ENCODE data around the gene EFHC1. TPM values are rescaled to one million over a fixed set of nuclear protein-coding genes. Genes with fewer than 3 reads are reported as not detected.

The EFHC1 gene
- total RNA-seq, 1 experiment from 2014 or later, result 13.2 TPM

- TF ChIP-seq, protein P1, sequence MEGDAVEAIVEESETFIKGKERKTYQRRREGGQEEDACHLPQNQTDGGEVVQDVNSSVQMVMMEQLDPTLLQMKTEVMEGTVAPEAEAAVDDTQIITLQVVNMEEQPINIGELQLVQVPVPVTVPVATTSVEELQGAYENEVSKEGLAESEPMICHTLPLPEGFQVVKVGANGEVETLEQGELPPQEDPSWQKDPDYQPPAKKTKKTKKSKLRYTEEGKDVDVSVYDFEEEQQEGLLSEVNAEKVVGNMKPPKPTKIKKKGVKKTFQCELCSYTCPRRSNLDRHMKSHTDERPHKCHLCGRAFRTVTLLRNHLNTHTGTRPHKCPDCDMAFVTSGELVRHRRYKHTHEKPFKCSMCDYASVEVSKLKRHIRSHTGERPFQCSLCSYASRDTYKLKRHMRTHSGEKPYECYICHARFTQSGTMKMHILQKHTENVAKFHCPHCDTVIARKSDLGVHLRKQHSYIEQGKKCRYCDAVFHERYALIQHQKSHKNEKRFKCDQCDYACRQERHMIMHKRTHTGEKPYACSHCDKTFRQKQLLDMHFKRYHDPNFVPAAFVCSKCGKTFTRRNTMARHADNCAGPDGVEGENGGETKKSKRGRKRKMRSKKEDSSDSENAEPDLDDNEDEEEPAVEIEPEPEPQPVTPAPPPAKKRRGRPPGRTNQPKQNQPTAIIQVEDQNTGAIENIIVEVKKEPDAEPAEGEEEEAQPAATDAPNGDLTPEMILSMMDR (conservative IDR thresholded peaks at IDR 0.05), result no peak
Measured at GRCh38 chr6:52393780-52394179, 26.4 kb upstream of the EFHC1 start.

More at GRCh38 chr6:52393780-52394179, 26.4 kb upstream of the EFHC1 start:
- no peak overlapping the region for H3K23ac ChIP-seq (ENCODE audit: insufficient read length, low read depth, low read length)
- no peak overlapping the region for H2BK20ac ChIP-seq (ENCODE audit: low read depth, low read length, poor library complexity, severe bottlenecking)
- Mint-ChIP-seq H3K36me3 (ENCODE audit: insufficient read depth in 1 of 3, low read depth in 3 of 3) (no peaks in the 10 kb centered on the region), H3K27me3 (ENCODE audit: low read depth) (no peaks in the 10 kb centered on the region), H3K9me3 (no peaks in the 10 kb centered on the region; a peak in 2 of 5 replicates), H3K4me1 (peaks cover 6 to 10% of the 10 kb centered on the region in 2 experiments), H3K4me3 (no peak overlapping the region), H3K27ac (no peak overlapping the region)
- no peak overlapping the region for H2BK120ac ChIP-seq (ENCODE audit: low read depth, low read length, poor library complexity, severe bottlenecking)
- no peaks in the 10 kb centered on the region for H3K79me2 ChIP-seq (ENCODE audit: insufficient read depth, low read length)
- no peaks in the 10 kb centered on the region for H3K23me2 ChIP-seq (ENCODE audit: insufficient read length, low read depth, low read length, poor library complexity, severe bottlenecking)
- H4K20me1 ChIP-seq (ENCODE audit: control insufficient read depth, insufficient read depth, insufficient read length), result no peaks in the 10 kb centered on the region
- no CpG with 5 or more reads among the region's 1 CpG for WGBS (ENCODE audit: extremely low coverage, insufficient read length, low lambda C conversion rate)
- no peak overlapping the region for H3K56ac ChIP-seq (ENCODE audit: insufficient read length, low read depth, low read length)
- H4K91ac ChIP-seq (ENCODE audit: insufficient read length, low read depth, low read length), result no peak overlapping the region
- H3K14ac ChIP-seq (ENCODE audit: insufficient read depth, low read length), result no peak overlapping the region
- no peak overlapping the region for H2AK5ac ChIP-seq (ENCODE audit: insufficient read length, low read length)
- no peak overlapping the region for H4K8ac ChIP-seq (replicated peaks; ENCODE audit: insufficient read length, low read depth, low read length)
- no peak overlapping the region for H2BK12ac ChIP-seq (ENCODE audit: insufficient read length, low read depth, low read length)
- H2AFZ ChIP-seq (ENCODE audit: low read length), result no peak overlapping the region
- H2BK15ac ChIP-seq (ENCODE audit: low read depth, low read length), result no peak overlapping the region
- H3K4ac ChIP-seq (ENCODE audit: low read depth, low read length), result no peak overlapping the region
- H4K5ac ChIP-seq (ENCODE audit: insufficient read length, low read depth, low read length), result no peak overlapping the region
- H3K4me1 ChIP-seq (ENCODE audit: insufficient read depth, low read length), result no peaks in the 10 kb centered on the region; the same call in 1 of the 2 replicates
- no peak overlapping the region for H2BK5ac ChIP-seq (ENCODE audit: insufficient read length, low read length)
- H3T11ph ChIP-seq (ENCODE audit: low read length), result no peak overlapping the region
- no peaks in the 10 kb centered on the region for H3K27me3 ChIP-seq (ENCODE audit: insufficient read depth, low read length)
- no peak for DNase-seq
- H3K9me3 ChIP-seq (ENCODE audit: control insufficient read depth, low read depth, low read length), result no peaks in the 10 kb centered on the region
- H3K9ac ChIP-seq (ENCODE audit: extremely low read depth, insufficient read length, low read length), result no peak overlapping the region
- no peak overlapping the region for H3K18ac ChIP-seq (ENCODE audit: insufficient read length, low read depth, low read length)
- H3K27ac ChIP-seq (ENCODE audit: insufficient read length, low read depth, low read length), result no peak overlapping the region
- H3K79me1 ChIP-seq (ENCODE audit: insufficient read depth, low read depth, low read length, poor library complexity, severe bottlenecking), result no peaks in the 10 kb centered on the region
- no peak overlapping the region for H3K4me2 ChIP-seq (ENCODE audit: insufficient read depth, insufficient read length, low read length)

All from H9 (cell line).